Right ventricle myocardium superior (tissue), 1 donor: ENCODE measurements around the gene DIAPH2. TPM values are rescaled to one million over a fixed set of nuclear protein-coding genes. Genes with fewer than 3 reads are reported as not detected.

ENCODE experiments used
- ATAC-seq: fragments of 200-7000 bp; cut with Tn5 transposase; one replicate; pipeline ENCODE4 v1.9.1; 2020; ENCODE audit warnings: mild to moderate bottlenecking; ENCODE audit not compliant: poor library complexity
- DNase-seq: peaks from one replicate; pipeline ENCODE4 v3.0.0-alpha.2; 2020
- intact Hi-C: fragments of 100-400 bp; cut with DNase I; formaldehyde crosslinking; loops from one replicate; pipeline ENCODE4 v1.11.2; 2022
- total RNA-seq: library from RNA; stranded (reverse); fragmentation: NEBNext Ultra II Directional; extraction: Animal tissue kit (Norgen Biotek cat#: 25700); gene quantifications from one replicate; pipeline ENCODE4 v1.2.1, GENCODE V29; 2021
- donor health status: DM: no; HTN: yes; CAD: no; lungs with severe emphysema.

Gene DIAPH2
- total RNA-seq, 1 donor from 2014 or later: 11.0 TPM

- ATAC-seq (no peak), DNase-seq (no peak)
- intact Hi-C loops: no loop called here
These were observed 777.1 kb downstream of the DIAPH2 start for GRCh38 chrX:97461763-97462162.

GRCh38 chrX:97471071-97471470 is 786.4 kb downstream of the DIAPH2 start:
- ATAC-seq: no peak
- no peak for DNase-seq
- intact Hi-C loops: no loop called here

- no peak for DNase-seq
- intact Hi-C loops: no loop called here
- ATAC-seq: no peak
These were observed 790.3 kb downstream of the DIAPH2 start for GRCh38 chrX:97474933-97475332.

- no peak for DNase-seq
- no peak for ATAC-seq
- intact Hi-C loops: no loop called here
These were observed 794.7 kb downstream of the DIAPH2 start for GRCh38 chrX:97479106-97479890.

- DNase-seq (no peak), ATAC-seq (no peak)
- intact Hi-C loops: no loop called here
These were observed 796.6 kb downstream of the DIAPH2 start for GRCh38 chrX:97481228-97481627.

- intact Hi-C loops: no loop called here
- no peak for DNase-seq
- ATAC-seq: no peak
These were observed 798.1 kb downstream of the DIAPH2 start for GRCh38 chrX:97482666-97483300.

GRCh38 chrX:97490656-97491055 is 806.0 kb downstream of the DIAPH2 start:
- no peak for DNase-seq
- intact Hi-C loops: no loop called here
- no peak for ATAC-seq

GRCh38 chrX:97494756-97495372 is 810.2 kb downstream of the DIAPH2 start:
- DNase-seq: no peak
- no peak for ATAC-seq
- intact Hi-C loops: no loop called here

GRCh38 chrX:97498093-97498492 is 813.5 kb downstream of the DIAPH2 start:
- DNase-seq (no peak), ATAC-seq (no peak)
- intact Hi-C loops: no loop called here

- ATAC-seq (no peak), DNase-seq (no peak)
- intact Hi-C loops: no loop called here
These were observed 819.8 kb downstream of the DIAPH2 start for GRCh38 chrX:97504431-97504830.

GRCh38 chrX:97517763-97518162 is 833.1 kb downstream of the DIAPH2 start:
- DNase-seq (no peak), ATAC-seq (no peak)
- intact Hi-C loops: no loop called here

GRCh38 chrX:97522307-97522706 is 837.7 kb downstream of the DIAPH2 start:
- intact Hi-C loops: no loop called here
- ATAC-seq (no peak), DNase-seq (no peak)

- ATAC-seq (no peak), DNase-seq (no peak)
- intact Hi-C loops: no loop called here
These were observed 839.7 kb downstream of the DIAPH2 start for GRCh38 chrX:97524340-97524739.

- intact Hi-C loops: no loop called here
- no peak for DNase-seq
- ATAC-seq: no peak
These were observed 840.4 kb downstream of the DIAPH2 start for GRCh38 chrX:97524997-97525396.

- intact Hi-C loops: no loop called here
- ATAC-seq: no peak
- DNase-seq: no peak
These were observed 841.3 kb downstream of the DIAPH2 start for GRCh38 chrX:97525981-97526380.

- ATAC-seq (no peak), DNase-seq (no peak)
- intact Hi-C loops: no loop called here
These were observed 843.1 kb downstream of the DIAPH2 start for GRCh38 chrX:97527725-97528124.

- ATAC-seq: no peak
- DNase-seq: no peak
- intact Hi-C loops: no loop called here
These were observed 845.0 kb downstream of the DIAPH2 start for GRCh38 chrX:97529536-97530200.

- DNase-seq: no peak
- intact Hi-C loops: no loop called here
- no peak for ATAC-seq
These were observed 847.2 kb downstream of the DIAPH2 start for GRCh38 chrX:97531825-97532224.

- DNase-seq (no peak), ATAC-seq (no peak)
- intact Hi-C loops: no loop called here
These were observed 854.1 kb downstream of the DIAPH2 start for GRCh38 chrX:97538745-97539144.
